GM12864 (cell line): ENCODE data around the gene HSP90AB1.

Experiments used
- DNase-seq: peaks from one replicate; pipeline ENCODE4 v3.0.0-alpha.2; 2011; ENCODE audit warnings: low read depth
- H3K4me3 ChIP-seq: 2 replicates; pipeline ENCODE4 v1.5.1; 2011; ENCODE audit warnings: mild to moderate bottlenecking, low read depth, low read length, control low read depth
- CTCF ChIP-seq: IDR thresholded peaks from 2 replicates; pipeline ENCODE4 v1.5.1; 2011; ENCODE audit warnings: low read depth, mild to moderate bottlenecking, moderate library complexity, low read length, control low read depth, inconsistent platforms; ENCODE audit errors: missing control alignments

The HSP90AB1 gene

GRCh38 chr6:44254191-44255104, 7.5 kb downstream of the HSP90AB1 start:
- no peak for TF ChIP-seq CTCF
- DNase-seq = no peak
- no peak overlapping the region; the same call in 1 of the 2 replicates for H3K4me3 ChIP-seq

- H3K4me3 ChIP-seq = no peak overlapping the region; the same call in 1 of the 2 replicates
- DNase-seq = no peak
- TF ChIP-seq CTCF = no peak
These were observed 8.4 kb downstream of the HSP90AB1 start for GRCh38 chr6:44255105-44255808.

GRCh38 chr6:44255871-44256774, 9.2 kb downstream of the HSP90AB1 start:
- TF ChIP-seq CTCF = no peak
- peak overlapping the region; percentile 87 for H3K4me3 ChIP-seq
- DNase-seq = no peak

- DNase-seq = no peak
- no peak for TF ChIP-seq CTCF
These were observed 9.8 kb downstream of the HSP90AB1 start for GRCh38 chr6:44256775-44257024.

GRCh38 chr6:44257025-44257752, 10.3 kb downstream of the HSP90AB1 start, which contains the start of gene SLC35B2:
TSS of gene SLC35B2 (minus strand) at chr6:44257528. CDS start at chr6:44257410, 118 bp downstream.
- TF ChIP-seq CTCF = peak; percentile 60
- peak within 1 kb of the TSS; percentile 87 for H3K4me3 ChIP-seq
- no peak for DNase-seq

More at GRCh38 chr6:44256775-44257024, 9.8 kb downstream of the HSP90AB1 start:
- peak overlapping the region; percentile 87 for H3K4me3 ChIP-seq

- peak overlapping the region; percentile 87 for H3K4me3 ChIP-seq
- no peak for TF ChIP-seq CTCF
- no peak for DNase-seq
These were observed 10.9 kb downstream of the HSP90AB1 start for GRCh38 chr6:44257753-44258324.
